NCI-H2029 treated with DMSO at 0.1 percent for 48 hours (cell line): ENCODE data around the gene RASSF9.

ENCODE experiments used
- DNase-seq: peaks from one replicate; lab custom pipeline; 2025; lab: John Stamatoyannopoulos, UW

The RASSF9 gene

DNA sequence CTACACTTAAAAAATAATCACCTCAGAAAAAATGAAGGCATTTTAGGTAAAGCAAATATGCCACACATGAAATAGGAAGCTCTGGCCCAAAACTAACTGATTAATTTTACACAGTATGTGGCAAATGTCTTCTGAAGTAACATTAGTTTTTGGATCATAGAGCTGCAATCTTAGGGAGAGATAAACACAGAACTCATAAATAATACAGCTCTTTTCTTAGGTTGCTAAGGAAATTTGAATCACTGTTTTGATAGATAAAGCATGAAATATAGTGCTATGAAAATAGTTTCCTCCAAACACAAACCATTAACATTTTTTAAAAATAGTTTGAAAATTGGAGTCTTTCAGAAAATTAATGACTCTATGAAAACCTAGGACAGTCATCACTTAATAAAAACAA is 15.0 kb downstream of the RASSF9 start:
- no peak for DNase-seq

DNA sequence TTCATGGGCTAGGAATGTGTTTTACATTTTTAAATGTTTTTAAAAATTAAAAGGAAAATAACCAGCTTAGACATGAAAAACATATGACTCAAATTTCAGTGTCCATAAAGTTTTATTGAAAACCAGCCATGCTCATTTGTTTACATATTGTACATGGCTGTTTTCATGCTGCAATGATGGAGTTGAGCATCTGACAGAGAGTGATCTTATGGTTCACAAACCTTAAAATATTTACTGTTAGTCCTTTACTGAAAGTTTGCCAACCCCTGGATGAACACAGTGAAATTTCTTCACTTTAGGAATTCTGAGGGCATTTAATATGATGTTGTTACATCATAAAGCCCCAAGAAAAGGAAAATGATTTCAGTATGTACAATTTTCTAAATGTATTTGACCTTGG is 16.1 kb downstream of the RASSF9 start:
- DNase-seq: no peak

DNA sequence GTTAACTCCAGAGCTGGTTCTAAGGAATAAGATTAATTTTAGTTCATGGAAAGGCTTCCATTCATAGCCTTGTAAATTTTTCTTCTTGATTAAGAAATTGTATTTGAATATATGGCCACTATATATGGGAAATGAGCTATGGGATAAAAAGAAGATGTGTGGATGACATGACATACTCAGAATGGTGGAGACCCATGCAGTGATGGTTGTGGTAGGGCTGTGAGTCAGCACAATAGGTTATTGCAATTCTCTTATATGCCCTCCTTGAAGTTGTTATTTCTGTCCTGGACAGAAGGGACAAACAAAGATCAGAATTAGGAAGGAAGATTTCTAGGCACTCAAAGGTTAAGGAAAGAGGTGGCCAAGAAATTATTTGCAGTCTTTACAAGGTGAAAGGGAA is 21.5 kb downstream of the RASSF9 start:
- DNase-seq: no peak

DNA sequence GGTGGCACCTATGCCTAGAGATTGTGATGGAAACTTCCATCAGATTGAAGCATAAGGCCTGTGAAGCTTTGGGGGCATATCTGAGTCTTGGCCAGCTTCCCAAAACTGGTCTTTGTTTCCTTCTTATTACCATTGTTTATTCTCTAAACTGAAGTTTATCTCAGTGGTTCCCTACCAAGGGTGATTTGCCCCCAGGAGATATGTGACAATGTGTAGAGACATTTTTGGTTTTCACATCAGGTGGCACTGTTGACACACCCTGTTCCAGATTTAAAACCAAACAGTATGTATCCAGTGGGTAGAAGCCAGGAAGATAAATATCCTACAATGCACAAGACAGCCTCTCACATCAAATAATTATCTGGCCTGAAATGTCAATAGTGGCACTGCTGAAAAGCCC is 22.1 kb downstream of the RASSF9 start:
- no peak for DNase-seq

DNA sequence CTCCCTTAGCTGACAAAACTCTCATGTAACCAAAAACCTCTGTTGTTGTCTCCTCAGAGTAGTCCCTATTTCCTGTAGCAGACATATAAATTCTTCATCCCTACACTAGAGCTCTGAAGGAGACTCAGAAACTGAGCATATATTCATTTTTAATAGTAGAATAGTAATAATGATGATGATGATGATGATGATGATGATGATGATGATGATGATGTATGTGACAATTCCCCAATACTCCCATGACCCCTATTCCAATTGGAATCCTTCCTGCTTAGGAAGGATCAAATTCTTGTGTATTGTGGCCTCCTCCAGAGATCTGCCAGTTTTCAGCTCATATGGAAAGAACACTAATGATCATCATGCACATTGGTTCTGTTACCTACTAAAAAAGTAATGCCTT is 26.7 kb downstream of the RASSF9 start:
- DNase-seq: no peak

DNA sequence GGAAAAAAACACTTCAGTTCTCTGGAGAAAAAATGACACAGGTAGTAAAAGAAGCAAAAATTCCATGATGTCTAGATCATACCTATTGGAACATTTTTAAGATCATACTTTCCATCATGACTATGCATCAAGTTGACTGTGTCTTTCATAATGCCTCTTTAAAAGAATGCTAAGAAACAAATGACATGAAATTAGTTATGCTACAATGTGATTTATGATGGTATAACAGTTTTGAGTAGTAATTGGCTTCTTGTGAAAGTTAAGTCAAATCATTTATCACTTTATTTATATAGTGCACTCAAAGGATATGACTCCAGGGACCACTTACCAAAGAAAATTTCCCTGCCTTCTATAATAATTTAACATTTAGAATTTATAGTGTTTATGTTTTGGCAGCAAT is 28.5 kb downstream of the RASSF9 start:
- no peak for DNase-seq

DNA sequence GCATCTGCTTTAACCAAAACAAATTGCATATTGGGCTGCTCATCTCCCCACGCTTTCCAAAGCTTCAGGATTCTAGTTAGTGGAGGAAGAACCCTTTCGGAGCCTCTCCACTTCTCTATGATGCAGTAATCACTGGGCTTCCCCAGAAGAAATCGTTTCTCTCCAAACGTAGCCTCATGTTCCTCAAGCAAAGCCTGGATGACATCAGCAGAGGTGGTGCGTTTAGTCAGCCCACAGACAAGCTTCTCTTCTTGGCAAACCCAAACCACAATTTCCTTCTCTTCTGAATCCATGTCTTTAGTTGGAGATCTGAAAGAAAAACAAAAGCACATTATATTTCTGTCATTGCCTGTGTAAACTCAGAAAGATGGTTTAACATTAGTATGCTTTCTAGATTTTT is 30.6 kb downstream of the RASSF9 start:
- DNase-seq: no peak

DNA sequence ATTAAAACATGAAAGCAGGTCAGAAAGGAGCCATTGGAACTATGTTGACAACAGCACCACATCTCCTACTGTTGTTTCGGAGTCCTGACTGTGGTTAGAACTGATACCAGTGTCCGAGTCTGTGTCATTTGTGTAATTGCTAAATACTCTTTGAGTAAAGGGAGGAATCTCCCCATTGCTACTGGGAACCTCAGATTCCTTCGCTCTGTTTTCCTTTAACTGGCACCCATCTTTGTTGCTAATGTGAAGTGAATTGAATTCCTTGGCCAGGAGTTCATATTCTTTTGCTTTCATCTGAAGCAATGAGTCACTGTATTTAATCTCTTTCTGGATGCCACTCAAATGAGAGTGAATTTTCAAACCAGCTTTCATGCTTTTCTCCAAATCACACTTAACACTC is 31.5 kb downstream of the RASSF9 start:
- no peak for DNase-seq

DNA sequence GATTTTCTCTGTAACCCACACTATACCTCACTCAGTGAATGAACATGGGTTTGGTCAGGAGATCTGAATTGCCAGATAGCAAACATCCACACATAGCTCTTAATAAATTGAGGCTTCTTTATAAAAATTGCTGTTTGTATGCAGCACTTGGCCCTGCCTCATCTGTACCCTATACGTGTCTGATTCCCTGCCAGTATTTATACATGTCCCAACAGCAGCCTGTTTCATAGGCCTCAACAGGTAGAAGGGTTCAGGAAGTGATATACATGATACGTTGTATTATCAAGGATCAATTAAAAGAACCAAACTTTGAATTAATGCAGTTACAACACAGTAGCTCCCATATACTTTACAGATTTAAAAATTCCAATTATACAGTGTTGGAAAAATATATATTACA is 32.3 kb downstream of the RASSF9 start:
- no peak for DNase-seq

DNA sequence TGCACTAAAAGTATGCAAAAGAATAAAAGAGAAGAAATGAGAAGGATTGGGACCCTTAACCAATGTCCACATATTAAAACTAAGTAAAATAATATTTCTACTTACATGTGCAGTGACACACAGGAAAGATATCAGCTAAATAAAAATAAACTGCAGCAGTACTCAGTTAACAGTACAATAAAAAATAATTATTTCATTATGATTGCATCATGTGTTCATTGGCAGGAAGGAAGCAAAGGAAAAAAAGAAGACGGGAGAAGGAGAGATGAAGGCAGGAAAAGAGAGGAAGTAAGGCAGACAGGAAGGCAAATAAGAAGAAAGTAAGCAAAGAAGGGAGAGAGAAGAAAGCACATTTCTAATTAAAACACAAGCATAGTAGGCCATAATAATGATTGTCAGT is 33.0 kb downstream of the RASSF9 start:
- no peak for DNase-seq

DNA sequence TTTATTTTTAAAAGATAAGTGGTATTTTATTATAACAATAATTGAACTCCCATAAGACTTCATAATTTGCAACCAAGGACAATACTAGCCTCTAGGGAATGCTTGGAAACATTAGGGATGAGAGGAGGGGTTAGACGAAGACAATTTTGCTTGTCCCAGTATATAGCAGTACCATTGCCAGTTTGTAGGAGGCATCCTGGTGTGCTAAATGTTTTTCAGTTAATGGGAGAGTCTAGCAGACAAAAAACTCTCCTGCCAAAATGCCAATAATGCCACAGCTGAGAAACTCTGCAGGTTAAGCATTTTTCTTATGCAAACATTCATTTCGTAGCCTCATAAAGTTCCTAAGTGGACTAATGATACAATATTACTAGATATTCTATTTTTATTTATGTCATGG is 38.1 kb downstream of the RASSF9 start:
- no peak for DNase-seq

DNA sequence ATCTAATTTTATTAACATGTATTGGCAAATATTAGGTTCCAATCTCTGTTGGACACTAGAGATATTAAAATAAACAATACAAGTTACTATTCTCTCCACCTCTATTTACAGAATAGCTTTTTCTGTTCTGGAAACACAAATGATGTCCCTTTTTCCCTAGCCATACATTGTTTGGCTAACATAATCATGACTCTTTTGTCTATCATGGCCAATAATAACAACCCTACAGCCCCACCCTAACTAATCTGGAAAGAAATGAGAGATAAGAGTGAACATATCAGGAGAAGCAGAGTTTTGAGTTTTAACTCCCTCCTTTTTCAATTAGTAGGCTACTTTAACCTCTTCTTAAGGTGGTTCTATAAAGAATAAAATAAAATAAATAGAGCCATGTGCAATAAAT is 40.2 kb downstream of the RASSF9 start:
- no peak for DNase-seq

DNA sequence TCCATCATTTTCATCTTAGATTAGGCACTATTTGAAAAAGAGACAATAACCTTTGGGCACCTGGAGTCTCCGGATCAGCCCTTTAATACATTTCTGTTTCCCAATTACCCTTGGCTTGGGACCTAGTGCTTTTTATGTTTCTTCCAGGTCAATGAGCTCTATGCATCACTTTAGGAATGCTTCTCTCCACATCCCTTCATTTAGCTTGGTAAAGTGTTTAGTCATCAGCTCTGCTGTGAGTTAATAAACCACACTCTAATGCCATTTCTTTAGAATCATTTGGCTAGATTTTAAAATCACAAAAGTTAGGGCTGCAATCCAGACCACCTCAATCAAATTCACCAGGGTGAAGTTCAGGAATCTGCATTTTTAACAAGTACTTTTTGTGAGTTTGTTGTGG is 41.7 kb downstream of the RASSF9 start:
- DNase-seq: no peak

DNA sequence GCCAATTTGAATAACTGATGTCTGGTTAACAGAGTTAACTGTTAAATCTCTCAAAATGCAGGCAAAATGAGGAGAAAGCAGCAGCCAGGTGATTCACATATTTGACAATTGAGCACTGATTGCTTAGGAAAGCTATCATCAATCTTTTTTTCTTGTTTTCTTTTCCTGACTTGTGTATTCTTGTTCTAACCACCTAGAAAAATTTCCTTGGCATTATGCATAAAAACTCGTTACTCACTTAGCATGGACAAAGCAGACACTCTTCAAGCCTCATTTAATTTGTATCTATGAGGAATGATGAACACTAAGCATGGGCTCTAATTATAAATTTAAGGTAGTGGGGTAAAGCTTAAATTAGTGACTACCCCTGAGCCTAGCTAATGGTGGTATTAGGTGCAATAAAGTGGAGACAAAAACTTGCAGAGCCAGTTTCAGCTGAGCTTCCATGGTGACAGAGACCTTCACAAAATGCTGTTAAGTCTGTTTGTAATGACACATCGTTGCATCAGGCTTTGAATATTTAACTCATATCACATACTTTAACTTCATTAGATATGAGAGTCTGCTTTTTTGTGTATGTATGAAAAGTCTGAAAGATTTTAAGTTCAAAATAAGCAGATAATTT is 52.0 kb downstream of the RASSF9 start:
- no peak for DNase-seq

DNA sequence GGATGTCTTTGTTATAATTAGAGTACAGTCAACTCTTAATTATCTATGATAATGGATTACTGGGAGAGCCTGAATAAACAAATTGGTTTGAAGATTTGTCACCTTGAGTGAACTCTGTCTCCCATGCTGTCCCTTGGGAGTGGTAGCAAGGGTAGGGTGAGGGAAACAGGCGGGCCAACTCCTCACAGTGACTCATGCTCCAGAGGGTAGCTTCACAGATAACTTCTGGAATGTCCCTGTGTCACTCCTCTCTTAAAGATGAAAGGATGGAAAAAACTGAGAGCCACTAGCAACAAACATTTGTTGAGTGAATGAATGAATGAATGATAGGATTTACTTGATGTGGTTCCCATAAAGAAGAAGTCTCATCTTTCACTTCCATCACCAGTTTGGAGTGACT is 53.5 kb downstream of the RASSF9 start:
- DNase-seq: no peak

DNA sequence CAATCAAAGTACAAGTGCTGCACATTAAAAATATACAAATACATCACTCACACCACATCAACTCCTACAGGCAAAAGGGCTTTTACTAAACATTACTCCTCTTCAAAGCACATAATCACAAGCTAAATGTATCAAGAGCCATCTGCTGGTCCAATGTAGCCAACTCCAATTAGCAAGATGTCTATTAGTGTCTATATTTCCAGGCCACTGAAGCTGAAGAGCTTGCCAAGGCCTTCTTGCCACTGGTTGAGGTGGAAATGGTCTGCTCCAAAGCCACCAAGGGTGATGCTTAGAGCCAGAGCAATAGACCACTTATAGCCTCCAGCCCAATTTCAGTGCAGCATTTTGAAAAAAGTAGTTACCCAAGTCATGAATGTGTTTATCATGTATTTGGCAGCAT is 54.4 kb downstream of the RASSF9 start:
- DNase-seq: no peak

DNA sequence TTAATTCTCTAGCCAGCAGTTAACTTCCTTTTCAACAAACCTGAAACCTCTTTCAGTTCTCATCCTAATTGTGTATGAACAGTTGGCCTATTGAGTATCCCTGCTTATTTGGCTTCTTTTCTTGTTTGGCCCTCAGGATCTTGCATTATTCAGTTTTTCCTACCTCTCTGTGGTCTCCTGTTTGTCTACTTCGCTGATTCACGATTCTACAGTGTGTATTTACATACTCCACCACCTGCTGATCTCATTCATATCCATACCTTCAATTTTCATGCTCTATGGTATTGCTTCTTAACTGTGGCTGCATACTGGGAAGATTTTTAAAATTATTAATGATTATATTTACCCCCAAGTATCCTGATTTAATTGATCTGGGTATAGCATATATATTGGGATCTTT is 56.4 kb downstream of the RASSF9 start:
- DNase-seq: peak; percentile 61

DNA sequence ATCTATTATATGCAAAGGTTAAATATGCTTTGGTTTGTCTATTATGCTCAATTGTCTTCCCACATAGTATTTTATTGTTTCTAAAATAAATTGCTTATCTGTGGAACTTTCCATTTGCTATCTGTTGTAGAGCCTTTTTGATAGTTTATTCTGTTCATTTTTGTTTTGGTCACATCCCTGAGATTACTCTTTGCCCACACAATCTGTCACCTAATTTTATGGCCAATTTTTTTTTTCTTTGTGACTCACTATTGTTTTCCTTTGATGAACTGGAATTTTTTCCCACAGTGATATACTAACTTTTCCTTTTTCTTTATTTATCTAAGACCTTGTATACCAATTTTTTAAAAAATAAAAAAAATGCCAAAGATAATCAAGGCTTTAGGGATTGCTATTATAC is 61.1 kb downstream of the RASSF9 start:
- DNase-seq: no peak

DNA sequence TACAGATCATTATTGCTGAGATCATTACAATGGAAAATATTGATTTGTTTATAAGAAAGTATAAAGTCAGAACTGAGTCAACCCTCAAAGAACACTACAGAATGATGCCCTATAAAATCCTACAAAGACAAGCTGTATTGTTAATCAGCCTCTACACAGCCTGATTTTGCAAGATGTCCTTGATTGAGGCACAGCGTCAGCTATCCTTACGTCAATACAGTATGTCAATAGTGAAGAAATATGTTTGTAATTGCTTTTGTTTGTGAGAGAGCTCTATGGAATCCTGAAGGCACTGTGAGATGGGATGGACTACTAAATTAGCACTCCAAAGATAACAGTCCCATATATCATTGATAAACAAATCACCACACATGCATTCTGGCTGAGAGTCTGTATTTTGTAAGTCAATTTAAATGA is 70.7 kb downstream of the RASSF9 start:
- peak; percentile 36 for DNase-seq

DNA sequence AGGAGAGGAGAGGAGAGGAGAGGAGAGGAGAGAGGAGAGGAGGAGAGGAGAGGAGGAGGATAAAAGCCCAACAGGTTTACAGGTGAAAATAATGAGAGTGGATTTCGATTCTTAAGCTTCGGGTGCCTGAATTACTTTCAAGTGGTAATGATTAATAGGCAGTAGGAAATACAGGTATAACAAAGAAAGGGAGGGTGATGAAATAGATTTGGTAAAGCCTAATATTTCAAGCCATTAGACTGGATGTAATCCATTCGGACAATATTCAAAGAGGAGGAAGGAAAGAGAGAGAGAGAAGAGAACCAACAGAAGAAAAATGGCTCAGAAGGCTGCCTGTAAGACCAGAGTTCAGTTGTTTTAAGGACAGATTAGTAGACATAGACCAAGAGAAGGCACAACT is 76.6 kb downstream of the RASSF9 start:
- DNase-seq: no peak

DNA sequence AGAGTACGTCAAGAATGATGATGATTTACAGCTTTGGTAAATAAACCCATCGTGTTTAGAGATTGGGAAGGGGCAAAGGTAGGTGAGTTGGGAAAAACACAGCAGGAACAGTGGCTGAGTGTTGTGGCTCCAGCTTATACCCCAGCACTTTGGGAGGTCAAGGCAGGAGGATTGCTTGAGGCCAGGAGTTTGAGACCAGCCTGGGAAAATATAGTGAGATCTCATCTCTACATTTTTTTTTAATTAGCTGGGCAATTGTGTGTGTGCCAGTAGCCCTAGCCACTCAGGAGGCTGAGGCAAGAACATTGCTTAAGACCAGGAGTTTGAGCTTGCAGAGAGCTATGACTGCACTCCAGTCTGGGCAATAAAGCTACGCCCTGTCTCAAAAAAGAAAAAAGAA is 77.1 kb downstream of the RASSF9 start:
- no peak for DNase-seq

DNA sequence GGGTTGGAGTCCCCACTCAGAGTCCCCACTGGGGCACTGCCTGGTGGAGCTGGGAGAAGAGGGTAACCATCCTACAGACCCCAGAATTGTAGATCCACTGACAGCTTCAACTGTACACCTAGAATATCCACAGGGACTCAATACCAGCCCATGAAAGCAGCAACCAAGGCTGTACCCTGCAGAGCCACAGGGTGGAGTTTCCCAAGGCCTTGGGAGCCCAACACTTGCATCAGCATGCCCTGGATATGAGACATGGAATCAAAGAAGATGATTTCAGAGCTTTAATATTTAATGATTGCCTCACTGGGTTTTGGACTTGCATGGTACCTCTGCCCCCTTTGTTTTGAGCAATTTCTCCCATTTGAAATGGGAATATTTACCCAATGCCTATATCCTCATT is 80.4 kb downstream of the RASSF9 start:
- DNase-seq: no peak
